ENCODE measurements around the gene PML.
"Not testable (repeated sequence)": the region's sequence is repeated elsewhere in the genome, so short reads cannot be mapped to it uniquely, and the experiment has no call there.

The PML gene

GRCh38 chr15:74041311-74041756 is 46.8 kb downstream of the PML start:
- no peak for DNase-seq

DNA sequence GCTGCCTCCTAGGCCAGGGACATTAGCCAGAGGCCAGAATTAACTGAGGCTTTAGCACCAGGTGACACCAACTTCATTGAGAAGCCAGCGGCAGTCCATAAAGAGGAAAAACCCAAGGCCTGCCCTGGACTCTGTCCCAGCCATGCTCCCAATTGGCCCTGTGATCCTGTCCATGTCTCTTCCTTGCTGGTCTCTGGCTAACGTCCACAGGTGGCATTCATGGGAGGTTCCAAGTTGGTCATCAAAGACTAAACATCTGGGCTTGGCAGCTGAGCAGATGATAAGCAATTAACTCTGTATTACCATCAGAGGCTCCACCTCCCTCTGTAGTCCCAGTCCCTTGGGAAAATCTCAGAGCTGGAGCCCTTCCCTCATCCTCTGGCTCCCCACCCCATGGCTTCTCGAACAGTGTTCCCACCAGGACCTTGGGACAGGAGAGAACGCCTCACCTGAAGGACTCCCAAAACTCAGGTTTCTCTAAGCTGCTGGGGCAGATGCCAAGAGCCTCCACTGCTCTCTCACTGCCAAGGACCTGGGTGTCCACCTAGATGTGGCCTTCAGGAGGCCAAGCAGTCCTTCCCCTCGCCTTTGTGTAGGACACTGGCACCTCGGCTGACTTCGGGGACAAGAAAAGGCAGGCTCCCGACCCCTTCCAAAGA is 47.4 kb downstream of the PML start:
- no peak for DNase-seq

DNA sequence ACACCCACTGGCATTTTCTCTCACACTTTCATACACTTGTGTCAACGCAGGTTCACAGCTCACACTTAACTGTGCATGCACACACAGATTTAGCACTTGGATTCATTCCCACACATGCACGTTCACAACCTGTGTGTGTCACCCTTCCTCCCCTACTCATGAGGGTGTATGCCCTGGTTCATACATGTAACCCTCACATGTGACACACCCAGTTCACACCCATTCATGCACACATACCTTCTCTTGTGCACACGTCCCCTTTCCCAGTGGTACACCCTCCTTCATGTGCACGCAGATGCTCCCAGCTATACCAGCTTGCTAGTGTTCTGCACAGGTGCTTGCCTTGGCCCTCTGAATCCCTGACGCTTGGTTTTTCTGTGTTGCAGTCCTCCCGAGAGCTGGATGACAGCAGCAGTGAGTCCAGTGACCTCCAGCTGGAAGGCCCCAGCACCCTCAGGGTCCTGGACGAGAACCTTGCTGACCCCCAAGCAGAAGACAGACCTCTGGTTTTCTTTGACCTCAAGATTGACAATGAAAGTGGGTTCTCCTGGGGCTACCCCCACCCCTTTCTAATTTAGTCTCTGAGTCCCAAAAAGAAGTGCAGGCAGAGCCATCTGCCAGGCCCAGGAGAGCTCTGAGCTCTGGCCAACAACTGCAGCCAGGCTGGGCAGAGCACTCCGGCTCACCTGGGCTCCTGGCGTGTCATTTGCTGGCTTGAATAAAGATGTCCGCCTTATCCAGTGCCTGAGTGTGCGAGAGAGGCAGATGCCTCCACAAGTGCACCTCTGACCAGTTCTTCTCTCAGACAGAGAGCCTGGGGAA is 48.3 kb downstream of the PML start:
- DNase-seq: no peak

GRCh38 chr15:74043425-74044266 is 49.1 kb downstream of the PML start:
- DNase-seq: no peak

DNA sequence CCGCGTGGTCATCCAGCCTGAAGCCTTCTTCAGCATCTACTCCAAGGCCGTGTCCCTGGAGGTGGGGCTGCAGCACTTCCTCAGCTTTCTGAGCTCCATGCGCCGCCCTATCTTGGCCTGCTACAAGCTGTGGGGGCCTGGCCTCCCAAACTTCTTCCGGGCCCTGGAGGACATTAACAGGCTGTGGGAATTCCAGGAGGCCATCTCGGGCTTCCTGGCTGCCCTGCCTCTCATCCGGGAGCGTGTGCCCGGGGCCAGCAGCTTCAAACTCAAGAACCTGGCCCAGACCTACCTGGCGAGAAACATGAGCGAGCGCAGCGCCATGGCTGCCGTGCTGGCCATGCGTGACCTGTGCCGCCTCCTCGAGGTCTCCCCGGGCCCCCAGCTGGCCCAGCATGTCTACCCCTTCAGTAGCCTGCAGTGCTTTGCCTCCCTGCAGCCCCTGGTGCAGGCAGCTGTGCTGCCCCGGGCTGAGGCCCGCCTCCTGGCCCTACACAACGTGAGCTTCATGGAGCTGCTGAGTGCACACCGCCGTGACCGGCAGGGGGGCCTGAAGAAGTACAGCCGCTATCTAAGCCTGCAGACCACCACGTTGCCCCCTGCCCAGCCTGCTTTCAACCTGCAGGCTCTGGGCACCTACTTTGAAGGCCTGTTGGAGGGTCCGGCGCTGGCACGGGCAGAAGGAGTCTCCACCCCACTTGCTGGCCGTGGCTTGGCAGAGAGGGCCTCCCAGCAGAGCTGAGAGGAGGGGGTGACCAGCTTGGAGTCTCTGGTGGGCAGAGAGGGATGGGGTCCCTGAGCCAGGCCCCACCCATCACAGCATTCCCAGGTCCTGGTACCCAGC is 50.0 kb downstream of the PML start:
- DNase-seq: no peak

GRCh38 chr15:74045184-74045583 is 50.7 kb downstream of the PML start:
- no peak for DNase-seq

DNA sequence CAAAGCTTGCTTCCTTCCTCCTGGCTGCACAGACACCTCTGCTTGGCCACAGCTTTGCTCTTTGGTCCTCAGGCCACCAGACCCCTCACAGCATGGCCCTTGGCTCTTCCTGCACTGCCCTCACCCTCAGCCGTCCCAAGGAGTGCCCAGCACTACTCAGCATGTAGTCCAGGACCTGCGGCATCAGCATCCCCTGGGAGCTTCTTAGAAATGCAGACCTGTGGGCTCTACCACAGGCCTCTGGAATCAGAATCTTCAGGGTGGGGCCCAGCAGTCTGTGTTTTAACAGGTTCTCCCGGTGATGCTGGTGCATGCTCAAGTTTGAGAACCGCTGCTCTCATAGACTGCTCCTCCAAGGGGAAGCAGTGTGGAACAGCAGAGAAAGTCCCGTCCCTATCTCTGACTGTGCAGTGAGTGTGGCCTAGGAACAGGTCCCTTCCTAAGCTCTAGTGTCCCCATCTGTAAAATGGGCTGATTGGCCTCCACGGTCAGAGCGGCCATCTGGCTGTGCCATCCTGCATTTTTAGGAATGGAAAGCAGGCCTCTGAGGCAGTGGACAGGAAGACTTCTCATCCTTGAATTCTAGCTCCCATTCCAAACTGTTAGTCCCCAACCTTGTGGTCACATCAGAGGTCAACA is 51.2 kb downstream of the PML start:
- DNase-seq: no peak

DNA sequence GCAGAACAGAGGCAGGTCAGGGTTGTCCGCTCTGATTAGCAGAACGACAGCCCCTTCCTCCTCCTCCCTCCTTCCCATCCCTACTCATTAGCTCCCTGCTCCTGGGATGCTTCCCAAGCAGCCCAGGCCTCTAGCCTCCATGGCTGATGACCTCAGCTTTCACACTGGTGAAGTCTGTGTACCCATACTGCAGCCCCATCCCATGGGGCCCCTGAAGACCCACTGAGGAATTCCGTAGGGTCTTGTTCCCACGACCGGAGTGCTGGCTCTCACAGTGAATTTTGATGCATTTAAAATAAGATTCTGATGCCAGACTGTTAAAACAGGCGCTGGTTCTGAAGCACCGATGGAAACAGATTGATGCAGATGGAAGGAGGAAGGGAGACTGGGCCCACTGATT is 51.8 kb downstream of the PML start:
- no peak for DNase-seq

DNA sequence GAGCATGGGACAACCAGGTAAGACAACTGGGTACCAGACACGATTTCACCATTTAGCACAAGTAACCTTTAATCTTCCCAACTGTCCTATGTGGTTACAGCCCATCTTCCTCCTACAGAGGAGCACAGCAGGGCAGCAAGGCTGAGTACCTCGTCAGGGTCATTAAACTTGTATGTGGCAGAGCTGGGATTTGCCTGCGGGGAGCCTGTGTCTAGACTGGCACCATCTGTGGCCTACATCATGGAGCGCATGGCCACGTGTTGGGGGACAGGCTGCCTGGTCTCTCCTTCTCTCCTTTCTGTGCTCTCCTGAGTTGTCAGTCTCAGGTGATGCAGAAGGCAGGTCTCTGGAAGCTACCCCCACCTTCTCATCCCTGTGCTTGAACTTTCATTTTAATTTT is 55.6 kb downstream of the PML start:
- no peak for DNase-seq

GRCh38 chr15:74050556-74051234 is 56.2 kb downstream of the PML start:
- DNase-seq: no peak

DNA sequence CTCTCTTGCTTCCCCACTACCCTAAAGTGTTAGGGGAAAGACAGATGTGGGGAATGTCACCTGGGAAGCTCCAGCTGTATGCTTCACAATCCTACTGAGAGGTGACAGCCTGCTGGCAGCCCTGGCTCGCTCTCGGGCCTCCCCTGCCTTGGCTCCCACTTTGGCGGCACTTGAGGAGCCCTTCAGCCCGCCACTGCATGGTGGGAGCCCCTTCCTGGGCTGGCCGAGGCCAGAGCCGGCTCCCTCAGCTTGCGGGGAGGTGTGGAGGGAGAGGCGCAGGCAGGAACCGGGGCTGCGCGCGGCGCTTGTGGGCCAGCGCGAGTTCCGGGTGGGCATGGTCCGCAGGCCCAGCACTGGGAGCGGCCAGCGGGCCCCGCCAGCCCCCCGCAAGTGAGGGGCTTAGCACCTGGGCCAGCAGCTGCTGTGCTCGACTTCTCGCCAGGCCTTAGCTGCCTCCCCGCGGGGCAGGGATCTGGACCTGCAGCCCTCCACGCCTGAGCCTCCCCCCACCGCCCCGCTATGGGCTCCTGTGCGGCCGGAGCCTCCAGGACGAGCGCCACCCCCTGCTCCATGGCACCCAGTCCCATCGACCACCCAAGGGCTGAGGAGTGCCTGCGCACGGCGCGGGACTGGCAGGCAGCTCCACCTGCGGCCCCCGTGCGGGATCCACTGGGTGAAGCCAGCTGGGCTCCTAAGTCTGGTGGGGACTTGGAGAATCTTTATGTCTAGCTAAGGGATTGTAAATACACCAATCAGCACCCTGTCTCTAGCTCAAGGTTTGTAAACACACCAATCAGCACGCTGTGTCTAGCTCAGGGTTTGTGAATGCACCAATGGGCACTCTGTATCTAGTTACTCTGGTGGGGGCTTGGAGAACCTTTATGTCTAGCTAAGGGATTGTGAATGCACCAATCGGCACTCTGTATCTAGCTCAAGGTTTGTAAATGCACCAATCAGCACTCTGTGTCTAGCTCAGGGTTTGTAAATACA is 58.0 kb downstream of the PML start:
- not testable (repeated sequence) for DNase-seq

DNA sequence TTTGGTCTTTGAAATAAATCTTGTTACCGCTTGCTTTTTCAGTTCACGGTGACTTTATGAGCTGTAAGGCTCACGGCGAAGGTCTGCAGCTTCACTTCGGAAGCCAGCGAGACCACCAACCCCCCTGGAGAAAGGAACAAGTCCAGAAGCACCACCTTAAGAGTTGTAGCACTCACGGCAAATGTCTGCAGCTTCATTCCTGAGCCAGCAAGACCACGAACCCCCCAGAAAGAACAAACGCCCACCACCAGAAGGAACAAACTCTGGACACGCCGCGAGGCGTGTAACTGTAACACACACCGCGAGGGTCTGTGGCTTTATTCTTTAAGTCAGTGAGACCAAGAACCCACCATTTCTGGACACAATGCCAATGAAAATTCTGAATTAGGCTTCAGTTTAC is 59.0 kb downstream of the PML start:
- DNase-seq: no peak

DNA sequence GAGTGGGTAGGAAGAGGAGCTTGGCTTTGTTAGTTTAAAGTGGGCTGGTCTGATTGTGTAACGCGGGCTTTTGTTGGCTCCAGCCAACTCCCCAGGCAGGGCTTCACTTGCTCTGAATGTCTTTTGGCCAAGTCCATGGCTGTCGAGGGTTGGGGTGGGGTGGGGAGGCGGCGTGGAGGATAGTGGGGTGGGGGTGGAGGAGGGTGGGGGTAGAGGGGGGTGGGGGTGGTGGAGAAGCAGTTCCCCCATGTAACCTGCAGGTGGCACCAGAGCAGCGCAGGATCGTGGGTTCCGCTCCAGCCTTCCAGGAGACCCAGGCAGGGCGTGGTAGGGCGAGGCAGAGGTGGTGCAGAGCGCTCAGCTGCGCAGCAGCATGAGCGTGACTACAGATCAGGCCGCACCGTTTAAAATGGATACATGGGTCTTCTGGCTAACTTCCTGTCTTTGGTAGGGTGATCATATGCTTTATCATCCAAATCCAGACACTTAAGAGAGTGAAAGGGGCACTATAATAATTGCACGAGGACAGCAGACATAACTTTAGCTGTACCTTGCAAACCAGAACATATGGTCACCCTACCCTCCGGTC is 59.5 kb downstream of the PML start:
- peak; percentile 72 for DNase-seq

DNA sequence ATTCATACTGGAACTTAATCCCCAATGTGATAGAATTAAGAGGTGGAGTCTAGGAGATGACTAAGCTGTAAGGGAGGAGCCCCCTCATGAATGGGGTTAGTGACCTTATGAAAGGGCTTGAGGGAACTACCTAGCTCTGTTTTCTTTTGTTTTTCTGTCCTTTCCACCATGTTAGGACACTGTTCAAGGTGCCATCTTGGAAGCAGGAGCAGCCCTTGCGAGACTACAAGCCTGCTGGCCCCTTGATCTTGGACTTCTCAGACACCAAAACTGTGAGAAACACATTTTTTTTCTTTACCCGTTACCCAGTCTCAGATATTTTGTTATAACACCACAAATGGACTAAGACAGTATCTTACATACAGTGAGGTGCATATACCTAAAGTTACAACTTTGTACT is 61.3 kb downstream of the PML start:
- DNase-seq: no peak

DNA sequence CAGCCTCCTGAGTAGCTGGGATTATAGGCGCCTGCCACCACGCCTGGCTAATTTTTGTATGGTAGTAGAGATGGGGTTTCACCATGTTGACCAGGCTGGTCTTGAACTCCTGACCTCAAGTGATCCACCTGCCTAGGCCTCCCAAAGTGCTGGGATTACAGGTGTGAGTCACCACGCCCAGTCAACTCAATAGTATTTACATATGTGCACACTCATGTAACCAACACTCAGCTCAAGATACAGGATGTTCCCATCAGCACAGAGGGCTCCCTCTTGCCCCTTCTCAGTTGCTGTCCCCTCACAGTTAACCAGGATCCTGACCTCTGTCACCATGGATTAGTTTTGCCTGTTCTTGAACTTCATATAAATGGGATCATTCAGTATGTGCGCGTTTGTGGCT is 61.8 kb downstream of the PML start:
- not testable (repeated sequence) for DNase-seq

- DNase-seq: not testable (repeated sequence)
These were observed 64.7 kb downstream of the PML start for GRCh38 chr15:74059050-74059833.

DNA sequence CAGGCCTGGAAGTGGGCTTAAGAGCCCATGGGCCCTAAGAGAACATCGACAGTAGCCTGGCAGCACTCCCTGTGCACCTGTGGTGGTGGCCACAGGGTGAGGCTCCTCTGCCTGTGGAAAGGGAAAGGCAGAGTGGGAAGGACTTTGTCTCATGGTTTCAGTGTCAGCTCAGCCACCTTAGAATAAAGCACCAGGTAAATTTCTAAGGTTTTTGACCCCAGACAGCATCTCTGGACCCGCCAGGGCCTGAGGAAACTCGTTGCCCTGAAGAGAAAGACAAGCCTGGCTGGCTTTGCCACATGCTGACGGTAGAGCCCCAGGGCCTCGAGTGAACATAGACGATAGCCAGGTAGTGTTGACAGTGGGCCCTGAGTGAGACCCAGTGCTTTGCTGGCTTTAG is 65.7 kb downstream of the PML start:
- DNase-seq: no peak

DNA sequence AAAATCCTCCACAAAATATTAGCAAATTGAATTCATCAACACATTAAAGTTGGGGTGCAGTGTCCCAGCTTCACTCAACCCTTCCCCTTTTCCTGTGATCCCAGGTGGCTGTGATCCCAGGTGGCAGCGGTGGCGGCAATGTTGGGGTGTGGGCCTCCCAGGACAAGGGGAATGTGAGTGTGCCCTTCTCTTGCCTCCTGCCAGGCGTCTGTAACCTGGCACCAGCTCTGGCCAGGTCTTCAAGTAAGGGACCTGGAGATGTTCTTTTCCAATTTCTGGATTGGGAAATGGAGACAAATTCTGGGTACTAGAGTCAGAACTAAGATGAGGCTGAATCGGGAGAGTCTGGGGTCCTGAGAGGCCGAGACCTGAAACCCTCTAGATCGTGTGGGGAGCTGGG is 67.7 kb downstream of the PML start:
- no peak for DNase-seq

- no peak for DNase-seq
These were observed 68.2 kb downstream of the PML start for GRCh38 chr15:74062671-74063070.

Measured in activated naive CD4-positive, alpha-beta T cell treated with anti-CD3 and anti-CD28 coated beads, Interleukin-2, amount 50 U/mL, for 16 hours (primary cell).